NCI-H1694 (cell line): ENCODE data around the gene RAD51AP1.
"Not testable (repeated sequence)": the region's sequence is repeated elsewhere in the genome, so short reads cannot be mapped to it uniquely, and the experiment has no call there.

Experiments used
- DNase-seq: peaks from one replicate; lab custom pipeline; 2025; lab: John Stamatoyannopoulos, UW

The RAD51AP1 gene

GRCh38 chr12:4538207-4539160 is at the start of gene RAD51AP1:
Gene RAD51AP1 (plus strand): TSS chr12:4538890. CDS start chr12:4538940, 50 bp downstream.
- peak; percentile 96 for DNase-seq

- no peak for DNase-seq
Observed at GRCh38 chr12:4489556-4489955, 49.1 kb upstream of the RAD51AP1 start.

- DNase-seq = no peak
Observed at GRCh38 chr12:4490973-4491372, 47.7 kb upstream of the RAD51AP1 start.

GRCh38 chr12:4496145-4496838 is 42.4 kb upstream of the RAD51AP1 start:
- DNase-seq = no peak

- DNase-seq = no peak
Observed at GRCh38 chr12:4499186-4499585, 39.5 kb upstream of the RAD51AP1 start.

- no peak for DNase-seq
Observed at GRCh38 chr12:4505376-4505986, 33.2 kb upstream of the RAD51AP1 start.

GRCh38 chr12:4506430-4506829 is 32.3 kb upstream of the RAD51AP1 start:
- DNase-seq = no peak

- no peak for DNase-seq
Observed at GRCh38 chr12:4506870-4507269, 31.8 kb upstream of the RAD51AP1 start.

GRCh38 chr12:4508503-4508902 is 30.2 kb upstream of the RAD51AP1 start:
- DNase-seq = not testable (repeated sequence)

- DNase-seq = not testable (repeated sequence)
Observed at GRCh38 chr12:4509269-4509668, 29.4 kb upstream of the RAD51AP1 start.

- no peak for DNase-seq
Observed at GRCh38 chr12:4518106-4518728, 20.5 kb upstream of the RAD51AP1 start.

- DNase-seq = not testable (repeated sequence)
Observed at GRCh38 chr12:4523443-4523842, 15.2 kb upstream of the RAD51AP1 start.

- DNase-seq = peak; percentile 18
Observed at GRCh38 chr12:4526923-4527546, 11.7 kb upstream of the RAD51AP1 start.

- DNase-seq = no peak
Observed at GRCh38 chr12:4530160-4530559, 8.5 kb upstream of the RAD51AP1 start.

GRCh38 chr12:4530982-4531586 is 7.6 kb upstream of the RAD51AP1 start:
- no peak for DNase-seq

GRCh38 chr12:4535092-4535491 is 3.6 kb upstream of the RAD51AP1 start:
- DNase-seq = no peak

GRCh38 chr12:4535871-4536270 is 2.8 kb upstream of the RAD51AP1 start:
- DNase-seq = no peak

GRCh38 chr12:4539167-4539870 is 629 bp downstream of the RAD51AP1 start:
- no peak for DNase-seq

GRCh38 chr12:4540170-4540569 is 1.5 kb downstream of the RAD51AP1 start:
- no peak for DNase-seq

- no peak for DNase-seq
Observed at GRCh38 chr12:4540638-4541037, 1.9 kb downstream of the RAD51AP1 start.

- DNase-seq = no peak
Observed at GRCh38 chr12:4545195-4545594, 6.5 kb downstream of the RAD51AP1 start.
